AML-193 (cell line): ENCODE results near the gene FCER2.
"Not testable (repeated sequence)": the region's sequence is repeated elsewhere in the genome, so short reads cannot be mapped to it uniquely, and the experiment has no call there.

ENCODE experiments used
- DNase-seq, 2 experiments: peaks; one replicate each; lab custom pipeline; 2025; lab: John Stamatoyannopoulos, UW

FCER2 gene

DNA sequence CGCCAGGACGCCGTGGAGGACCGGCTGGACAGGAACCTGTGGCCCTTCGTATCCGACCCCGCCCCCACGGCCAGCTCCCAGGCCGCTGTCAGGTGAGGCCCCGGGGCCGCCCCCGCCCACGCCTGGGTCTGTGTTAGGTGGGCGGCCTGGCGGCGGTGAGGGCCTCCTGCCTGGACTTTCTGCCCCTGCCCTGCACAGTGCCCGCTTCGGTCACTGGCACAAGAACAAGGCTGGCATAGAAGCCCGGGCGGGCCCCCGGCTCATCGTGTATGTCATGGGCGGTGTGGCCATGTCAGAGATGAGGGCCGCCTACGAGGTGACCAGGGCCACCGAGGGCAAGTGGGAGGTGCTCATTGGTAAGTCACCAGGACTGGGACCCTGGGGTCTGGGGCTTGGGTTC is 54.8 kb downstream of the FCER2 start:
- no peak for DNase-seq

DNA sequence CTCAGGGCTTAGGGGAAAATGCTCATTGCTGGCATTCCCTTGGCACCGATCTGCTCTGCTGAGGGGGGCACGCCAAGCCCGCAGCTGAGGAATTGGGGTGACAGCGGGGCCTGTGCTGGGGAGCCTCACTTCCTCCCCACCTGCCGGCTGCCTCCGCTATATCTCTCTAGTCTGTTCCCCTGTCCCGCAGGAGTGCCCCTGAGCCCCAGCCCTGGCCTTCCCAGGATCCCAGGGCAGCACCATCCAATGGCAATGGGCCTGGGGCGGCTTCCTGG is 55.6 kb downstream of the FCER2 start:
- DNase-seq = no peak

DNA sequence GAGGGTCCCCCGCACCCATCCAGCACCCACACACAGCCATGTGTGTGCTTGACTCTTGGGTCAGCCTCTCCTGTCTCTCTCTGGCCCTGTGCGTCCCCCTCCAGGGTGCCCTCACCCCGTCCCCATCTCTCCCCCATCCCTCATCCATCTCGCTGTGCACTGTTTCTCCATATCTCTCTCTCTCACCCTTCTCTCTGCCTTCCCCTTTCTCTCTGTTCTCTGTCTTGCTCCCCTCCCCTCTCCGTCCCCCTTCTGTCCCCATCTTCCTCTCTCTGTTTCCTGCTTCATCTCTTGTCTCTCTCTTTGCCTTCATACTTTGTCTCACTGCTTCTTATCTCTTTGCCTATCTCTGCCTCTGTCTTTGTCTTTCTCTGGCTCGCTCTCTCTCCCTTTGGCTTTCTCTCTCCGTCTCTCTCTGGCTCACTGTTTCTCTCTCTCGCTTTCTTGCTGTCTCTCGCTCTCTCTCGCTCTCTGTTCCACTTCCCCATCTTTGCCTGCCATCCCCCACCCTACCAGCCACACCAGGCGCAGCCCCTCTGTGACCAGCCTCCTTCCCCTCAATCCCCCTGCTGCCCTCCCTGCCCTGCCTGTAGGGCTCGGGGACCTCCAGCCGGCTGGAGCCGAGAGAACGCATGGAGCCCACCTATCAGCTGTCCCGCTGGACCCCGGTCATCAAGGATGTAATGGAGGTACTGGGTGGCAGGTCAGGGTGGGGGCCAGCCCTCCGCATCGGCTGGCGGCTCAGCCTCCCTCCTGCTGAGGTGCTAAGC is 56.1 kb downstream of the FCER2 start:
- no peak for DNase-seq

DNA sequence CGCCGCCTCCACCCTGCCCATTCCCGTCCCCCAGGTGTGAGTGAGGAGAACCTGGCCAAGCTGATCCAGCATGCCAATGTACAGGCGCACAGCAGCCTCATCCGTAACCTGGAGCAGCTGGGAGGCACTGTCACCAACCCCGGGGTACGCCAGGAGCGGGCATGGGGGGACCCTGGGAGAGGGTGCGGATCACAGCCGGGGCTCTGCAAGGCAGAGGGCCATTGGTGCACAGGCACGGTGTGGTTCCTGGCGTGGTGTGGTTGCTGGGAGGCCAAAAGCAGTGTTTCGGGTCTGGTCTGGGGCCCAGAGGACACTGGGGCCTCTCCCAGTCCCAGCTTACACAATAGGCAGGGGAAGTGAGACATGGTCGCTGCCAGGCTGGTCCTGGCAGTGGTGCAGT is 56.8 kb downstream of the FCER2 start:
- DNase-seq = no peak

DNA sequence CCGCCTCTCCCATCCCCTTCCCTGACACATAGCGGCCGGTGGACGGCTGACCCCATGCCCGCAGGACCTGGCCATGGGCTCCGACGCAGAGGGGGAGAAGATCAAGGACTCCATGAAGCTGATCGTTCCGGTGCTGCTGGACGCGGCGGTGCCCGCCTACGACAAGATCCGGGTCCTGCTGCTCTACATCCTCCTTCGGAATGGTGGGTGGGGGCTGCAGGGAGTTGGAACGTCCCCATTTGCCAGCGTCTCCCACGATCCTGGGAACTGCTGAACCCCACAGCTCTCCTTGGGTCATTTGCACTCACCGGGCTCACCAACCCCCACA is 57.4 kb downstream of the FCER2 start:
- no peak for DNase-seq

DNA sequence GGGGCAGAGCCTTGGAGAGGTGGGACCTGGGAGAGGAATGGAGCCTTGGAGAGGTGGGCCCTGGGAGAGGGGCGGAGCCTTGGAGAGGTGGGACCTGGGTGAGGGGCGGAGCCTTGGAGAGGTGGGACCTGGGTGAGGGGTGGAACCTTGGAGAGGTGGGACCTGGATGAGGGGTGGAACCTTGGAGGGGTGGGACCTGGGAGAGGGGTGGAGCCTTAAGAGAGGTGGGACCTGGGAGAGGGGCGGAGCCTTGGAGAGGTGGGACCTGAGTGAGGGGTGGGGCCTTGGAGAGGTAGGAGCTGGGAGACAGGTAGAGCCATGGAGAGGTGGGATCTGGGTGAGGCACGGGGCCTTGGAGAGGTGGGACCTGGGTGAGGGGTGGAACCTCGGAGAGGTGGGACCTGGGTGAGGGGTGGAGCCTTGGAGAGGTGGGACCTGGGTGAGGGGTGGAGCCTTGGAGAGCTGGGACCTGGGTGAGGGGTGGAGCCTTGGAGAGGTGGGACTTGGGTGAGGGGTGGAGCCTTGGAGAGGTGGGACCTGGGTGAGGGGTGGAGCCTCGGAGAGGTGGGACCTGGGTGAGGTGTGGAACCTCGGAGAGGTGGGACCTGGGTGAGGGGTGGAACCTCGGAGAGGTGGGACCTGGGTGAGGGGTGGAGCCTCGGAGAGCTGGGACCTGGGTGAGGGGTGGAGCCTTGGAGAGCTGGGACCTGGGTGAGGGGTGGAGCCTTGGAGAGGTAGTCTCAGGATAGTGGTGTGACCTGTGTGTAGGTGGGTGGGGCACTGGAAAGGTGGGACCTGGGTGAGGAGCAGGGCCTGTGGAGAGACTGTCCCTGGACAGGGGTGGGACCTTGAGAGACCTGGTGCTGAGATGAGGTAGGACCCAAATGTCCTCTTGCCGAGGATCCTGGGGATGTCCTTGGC is 58.0 kb downstream of the FCER2 start:
- not testable (repeated sequence) for DNase-seq

DNA sequence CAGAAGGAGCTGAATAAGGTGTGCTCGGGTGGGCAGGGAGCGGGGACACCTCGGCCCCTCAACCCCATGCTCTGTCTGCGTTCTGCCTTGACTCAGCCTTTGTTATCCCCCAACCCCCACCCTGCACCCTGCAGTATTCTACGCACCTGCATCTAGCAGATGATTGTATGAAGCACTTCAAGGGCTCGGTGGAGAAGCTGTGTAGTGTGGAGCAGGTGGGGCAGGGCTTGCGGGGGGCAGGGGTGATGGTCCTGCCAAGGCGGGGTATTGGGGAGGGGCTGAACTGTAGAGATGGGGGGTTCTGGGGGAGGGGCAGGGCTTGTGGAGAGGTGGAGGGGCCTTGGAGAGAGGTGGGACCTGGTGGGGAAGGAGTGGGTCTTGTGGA is 58.9 kb downstream of the FCER2 start:
- no peak for DNase-seq

DNA sequence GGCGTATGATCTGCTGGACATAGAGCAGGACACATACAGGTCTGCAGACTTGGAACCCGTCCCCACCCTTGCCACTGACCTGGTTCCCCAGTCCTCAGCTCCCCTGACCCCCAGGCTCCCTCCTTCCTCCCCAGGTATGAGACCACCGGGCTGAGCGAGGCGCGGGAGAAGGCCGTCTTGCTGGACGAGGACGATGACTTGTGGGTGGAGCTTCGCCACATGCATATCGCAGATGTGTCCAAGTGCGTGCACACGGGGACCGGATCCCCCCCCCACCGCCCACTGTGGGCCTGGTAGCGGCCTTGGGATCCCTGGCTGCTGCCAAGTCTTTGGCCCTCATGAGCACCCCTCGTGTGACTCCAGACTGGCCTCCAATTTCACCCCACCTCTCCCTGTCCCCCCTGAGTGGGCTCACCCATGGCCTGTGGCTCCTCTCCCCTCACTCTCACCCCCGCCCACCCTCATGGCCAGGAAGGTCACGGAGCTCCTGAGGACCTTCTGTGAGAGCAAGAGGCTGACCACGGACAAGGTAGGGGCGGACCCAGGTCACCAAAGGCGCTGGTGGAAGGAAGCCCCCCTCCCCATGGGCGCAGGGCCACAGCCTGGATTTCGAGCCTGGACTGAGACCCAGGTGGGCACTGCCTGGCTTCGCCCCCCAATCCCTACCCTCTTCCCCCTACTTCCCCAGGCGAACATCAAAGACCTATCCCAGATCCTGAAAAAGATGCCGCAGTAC is 59.5 kb downstream of the FCER2 start:
- DNase-seq = no peak

DNA sequence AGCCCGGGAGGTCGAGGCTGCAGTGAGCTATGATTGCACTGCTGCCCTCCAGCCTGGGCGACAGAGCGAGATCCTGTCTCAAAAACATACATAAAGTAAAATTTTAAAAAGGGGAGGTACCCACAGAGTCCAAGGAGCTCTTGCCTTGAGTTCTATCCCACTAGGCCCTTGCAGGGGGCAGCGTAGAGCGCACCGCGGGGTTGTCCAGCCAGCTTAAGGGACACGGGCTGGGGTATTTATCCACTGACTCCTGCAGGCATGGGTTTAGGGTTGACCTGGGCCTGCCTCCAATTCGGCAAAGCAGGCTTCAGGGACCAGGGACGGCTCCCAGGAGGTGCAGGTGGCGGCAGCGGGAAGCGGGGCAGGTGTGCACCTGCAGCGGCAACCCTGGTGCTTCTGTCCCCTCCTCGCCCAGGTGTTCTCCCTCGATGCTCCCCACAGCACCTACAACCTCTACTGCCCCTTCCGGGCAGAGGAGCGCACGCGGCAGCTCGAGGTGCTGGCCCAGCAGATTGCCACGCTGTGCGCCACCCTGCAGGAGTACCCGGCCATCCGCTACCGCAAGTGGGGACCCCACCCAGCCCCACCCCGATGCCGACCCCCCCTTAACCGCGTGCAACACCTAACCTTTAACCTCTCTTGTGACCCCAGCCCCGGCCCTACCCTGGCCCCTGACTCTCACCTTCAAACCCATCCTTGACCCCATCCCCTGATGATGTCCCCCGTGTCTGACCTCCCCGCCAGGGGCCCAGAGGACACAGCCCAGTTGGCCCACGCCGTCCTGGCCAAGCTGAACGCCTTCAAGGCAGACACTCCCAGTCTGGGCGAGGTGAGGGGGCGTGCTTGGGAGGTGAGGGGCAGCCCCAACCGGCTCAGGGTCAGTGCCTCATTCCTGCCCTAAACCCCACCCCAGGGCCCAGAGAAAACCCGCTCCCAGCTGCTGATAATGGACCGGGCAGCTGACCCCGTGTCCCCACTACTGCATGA is 60.3 kb downstream of the FCER2 start:
- no peak for DNase-seq

DNA sequence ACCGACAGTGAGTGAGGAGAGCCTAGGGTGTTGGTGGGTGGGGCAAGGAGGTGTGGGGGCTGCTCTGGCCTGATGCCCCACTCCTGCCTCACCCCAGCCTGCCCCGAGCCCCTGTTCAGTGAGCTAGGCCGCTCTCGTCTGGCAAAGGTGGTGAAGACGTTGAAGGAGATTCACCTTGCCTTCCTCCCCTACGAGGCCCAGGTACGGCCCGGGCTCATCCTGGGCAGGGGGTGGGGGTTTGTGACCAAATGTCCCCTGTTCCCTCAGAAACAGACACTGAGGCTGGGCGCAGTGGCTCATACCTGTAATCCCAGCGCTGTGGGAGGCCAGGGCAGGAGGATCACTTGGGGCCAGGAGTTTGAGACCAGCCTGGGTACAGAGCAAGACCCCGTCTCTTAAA is 61.1 kb downstream of the FCER2 start:
- DNase-seq = no peak

DNA sequence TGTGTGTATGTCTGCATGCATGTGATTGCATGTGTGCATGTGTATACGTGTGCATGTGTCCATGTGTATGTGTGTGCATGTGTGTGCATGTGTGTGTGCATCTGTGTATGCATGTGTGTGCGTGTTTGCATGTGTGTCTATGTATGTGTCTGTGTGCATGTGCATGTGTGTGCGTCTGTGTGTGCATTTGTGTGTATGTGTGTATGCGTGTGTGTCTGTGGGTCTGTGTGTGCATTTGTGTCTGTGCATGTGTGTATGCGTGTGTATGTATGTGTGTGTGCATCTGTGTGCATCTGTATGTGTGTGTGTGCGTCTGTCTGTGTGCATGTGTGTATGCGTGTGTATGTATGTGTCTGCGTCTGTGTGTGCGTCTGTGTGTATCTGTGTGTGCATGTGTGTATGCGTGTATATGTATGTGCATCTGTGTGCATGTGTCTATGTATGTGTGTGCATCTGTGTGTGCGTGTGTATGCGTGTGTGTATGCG is 62.0 kb downstream of the FCER2 start:
- DNase-seq = no peak

DNA sequence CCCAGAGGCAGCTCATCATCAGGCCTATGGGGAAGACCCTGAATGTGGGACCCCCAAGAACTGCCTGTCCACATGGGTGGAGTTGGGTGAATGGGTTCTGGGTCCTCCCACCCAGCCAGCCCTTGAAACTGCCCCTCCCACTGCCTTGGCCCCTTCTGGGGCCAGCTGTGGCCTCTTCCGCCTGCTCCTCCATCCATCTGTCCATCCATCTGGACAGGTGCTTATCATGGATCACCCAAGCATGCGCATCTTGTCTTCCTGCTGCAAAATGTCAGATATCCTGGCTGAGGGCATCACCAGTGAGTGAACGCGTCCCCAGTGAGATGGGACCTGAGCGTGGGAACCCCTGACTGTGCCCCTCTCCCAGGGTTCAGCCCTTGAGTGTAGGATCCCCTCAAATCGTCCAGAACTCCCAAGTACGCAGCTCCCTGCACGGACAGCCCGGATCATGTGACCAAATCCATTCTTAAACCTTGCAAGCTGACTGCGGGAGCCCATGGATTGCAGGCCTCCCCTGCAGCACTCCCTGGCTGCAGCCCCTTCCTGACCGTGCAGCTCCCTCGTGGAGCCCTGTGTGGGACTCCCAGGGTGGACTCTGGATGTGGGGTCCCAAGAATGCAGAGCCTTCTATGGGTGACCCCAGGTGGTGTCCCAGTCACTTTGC is 63.0 kb downstream of the FCER2 start:
- no peak for DNase-seq
